ENCODE measurements around the gene CDK14.

GRCh38 chr7:91067242-91067641 lies 471.1 kb downstream of the CDK14 start:
- TF ChIP-seq CTCF (IDR thresholded peaks at IDR 0.05; ENCODE audit: poor library complexity, severe bottlenecking) (no peak), RAD21 (conservative IDR thresholded peaks at IDR 0.05) (no peak)
